Measurements from ENCODE around the gene ZNF609.
"Not testable (repeated sequence)": the region's sequence is repeated elsewhere in the genome, so short reads cannot be mapped to it uniquely, and the experiment has no call there.

The ZNF609 gene

DNA sequence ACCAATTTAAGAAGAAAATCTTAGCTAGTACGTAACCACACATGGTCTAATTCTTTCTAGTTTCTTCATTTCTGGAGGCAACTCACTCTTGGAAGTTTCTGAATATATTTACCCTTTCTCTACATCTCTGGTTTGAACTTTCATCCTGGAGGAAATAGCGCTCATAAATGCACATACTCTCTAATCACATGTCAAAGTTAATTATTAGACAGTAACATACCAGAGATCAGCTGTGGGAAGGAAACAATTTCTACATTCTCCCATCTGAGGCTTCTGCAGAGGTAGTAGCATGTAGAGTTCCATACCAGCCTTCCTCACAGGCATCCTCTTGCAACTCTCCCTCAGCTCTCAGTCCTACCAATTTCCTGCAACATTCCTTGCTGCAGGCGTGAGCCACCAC is 182.5 kb downstream of the ZNF609 start:
- no peak overlapping the region for H3K4me3 ChIP-seq (replicated peaks; ENCODE audit: low read depth, low read length)
- TF ChIP-seq, protein P1, sequence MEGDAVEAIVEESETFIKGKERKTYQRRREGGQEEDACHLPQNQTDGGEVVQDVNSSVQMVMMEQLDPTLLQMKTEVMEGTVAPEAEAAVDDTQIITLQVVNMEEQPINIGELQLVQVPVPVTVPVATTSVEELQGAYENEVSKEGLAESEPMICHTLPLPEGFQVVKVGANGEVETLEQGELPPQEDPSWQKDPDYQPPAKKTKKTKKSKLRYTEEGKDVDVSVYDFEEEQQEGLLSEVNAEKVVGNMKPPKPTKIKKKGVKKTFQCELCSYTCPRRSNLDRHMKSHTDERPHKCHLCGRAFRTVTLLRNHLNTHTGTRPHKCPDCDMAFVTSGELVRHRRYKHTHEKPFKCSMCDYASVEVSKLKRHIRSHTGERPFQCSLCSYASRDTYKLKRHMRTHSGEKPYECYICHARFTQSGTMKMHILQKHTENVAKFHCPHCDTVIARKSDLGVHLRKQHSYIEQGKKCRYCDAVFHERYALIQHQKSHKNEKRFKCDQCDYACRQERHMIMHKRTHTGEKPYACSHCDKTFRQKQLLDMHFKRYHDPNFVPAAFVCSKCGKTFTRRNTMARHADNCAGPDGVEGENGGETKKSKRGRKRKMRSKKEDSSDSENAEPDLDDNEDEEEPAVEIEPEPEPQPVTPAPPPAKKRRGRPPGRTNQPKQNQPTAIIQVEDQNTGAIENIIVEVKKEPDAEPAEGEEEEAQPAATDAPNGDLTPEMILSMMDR (IDR thresholded peaks at IDR 0.05; ENCODE audit: low read depth, low read length, missing control alignments), result no peak
- DNase-seq (ENCODE audit: extremely low read depth, low read depth), result no peak

DNA sequence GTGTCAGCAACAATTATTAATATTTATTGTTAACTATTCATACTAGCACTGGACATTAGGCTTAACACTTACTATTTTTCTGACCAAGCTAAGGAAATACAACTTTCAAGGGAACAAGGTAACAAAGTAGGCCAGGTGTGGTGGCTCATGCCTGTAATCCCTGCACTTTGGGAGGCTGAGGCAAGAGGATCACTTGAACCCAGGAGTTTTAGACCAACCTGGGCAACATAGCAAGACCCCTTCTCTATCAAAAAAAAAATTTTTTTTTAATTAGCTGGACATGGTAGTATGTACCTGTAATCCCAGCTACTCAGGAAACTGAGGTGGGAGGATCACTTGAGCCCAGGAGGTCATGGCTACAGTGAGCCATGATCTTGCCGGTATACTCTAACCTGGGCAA is 183.3 kb downstream of the ZNF609 start:
- no peak for DNase-seq (ENCODE audit: extremely low read depth, low read depth)
- no peak overlapping the region for H3K4me3 ChIP-seq (replicated peaks; ENCODE audit: low read depth, low read length)
- TF ChIP-seq, protein P1 (IDR thresholded peaks at IDR 0.05; ENCODE audit: low read depth, low read length, missing control alignments), result no peak

DNA sequence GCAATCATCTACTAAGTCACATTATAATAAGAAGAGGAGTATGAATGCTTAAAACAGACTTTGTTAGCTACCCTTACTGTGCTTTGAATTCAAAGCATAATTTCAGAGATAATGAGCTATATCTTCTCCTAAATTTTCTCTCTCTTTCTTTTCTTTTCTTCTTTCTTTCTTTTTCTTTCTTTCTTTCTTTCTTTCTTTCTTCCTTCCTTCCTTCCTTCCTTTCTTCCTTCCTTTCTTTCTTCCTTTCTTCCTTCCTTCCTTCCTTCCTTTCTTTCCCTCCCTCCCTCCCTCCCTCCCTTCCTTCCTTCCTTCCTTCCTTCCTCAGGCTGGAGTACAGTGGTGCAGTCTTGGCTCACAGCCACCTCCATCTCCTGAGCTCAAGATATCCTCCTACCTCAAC is 184.4 kb downstream of the ZNF609 start:
- not testable (repeated sequence) for DNase-seq (ENCODE audit: extremely low read depth, low read depth); H3K4me3 ChIP-seq (replicated peaks; ENCODE audit: low read depth, low read length)

DNA sequence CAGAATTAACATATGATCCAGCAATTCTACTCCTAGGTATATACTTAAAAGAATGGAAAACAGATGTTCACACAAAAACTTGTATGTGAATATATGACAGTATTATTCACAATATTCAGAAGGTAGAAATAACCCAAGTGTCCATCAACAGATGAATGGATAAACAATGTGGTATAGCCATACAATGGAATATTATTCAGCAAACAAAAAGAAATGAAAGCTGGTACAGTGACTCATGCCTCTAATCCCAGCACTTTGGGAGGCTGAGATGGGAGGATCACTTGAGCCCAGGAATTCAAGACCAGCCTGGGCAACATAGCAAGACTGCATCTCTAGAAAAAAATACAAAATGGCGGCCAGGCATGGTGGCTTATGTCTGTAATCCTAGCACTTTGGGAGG is 185.6 kb downstream of the ZNF609 start:
- DNase-seq (ENCODE audit: extremely low read depth, low read depth), result no peak
- TF ChIP-seq, protein P1 (IDR thresholded peaks at IDR 0.05; ENCODE audit: low read depth, low read length, missing control alignments), result no peak

DNA sequence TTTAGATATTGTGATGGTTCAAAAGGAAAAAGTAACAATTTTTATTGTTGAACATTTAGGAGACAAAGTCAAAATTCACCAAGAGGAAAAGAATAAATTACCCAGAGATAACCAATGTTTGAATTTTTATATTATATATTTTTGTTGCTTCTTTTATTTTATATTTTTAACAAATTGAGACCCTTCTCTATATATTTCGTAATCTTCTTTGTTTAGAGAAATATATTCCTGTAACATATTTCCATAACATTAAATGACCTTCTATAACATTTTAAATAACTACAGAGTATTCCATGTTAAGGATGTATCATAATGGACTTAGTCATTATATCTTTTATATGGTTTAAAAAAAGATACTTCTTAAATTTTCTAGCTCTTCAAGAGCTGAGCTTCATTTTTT is 187.0 kb downstream of the ZNF609 start:
- DNase-seq (ENCODE audit: extremely low read depth, low read depth), result no peak
- no peak overlapping the region for H3K4me3 ChIP-seq (replicated peaks; ENCODE audit: low read depth, low read length)
- TF ChIP-seq, protein P1 (IDR thresholded peaks at IDR 0.05; ENCODE audit: low read depth, low read length, missing control alignments), result no peak

More for the DNA sequence above, 185.6 kb downstream of the ZNF609 start:
- no peak overlapping the region for H3K4me3 ChIP-seq (replicated peaks; ENCODE audit: low read depth, low read length)

DNA sequence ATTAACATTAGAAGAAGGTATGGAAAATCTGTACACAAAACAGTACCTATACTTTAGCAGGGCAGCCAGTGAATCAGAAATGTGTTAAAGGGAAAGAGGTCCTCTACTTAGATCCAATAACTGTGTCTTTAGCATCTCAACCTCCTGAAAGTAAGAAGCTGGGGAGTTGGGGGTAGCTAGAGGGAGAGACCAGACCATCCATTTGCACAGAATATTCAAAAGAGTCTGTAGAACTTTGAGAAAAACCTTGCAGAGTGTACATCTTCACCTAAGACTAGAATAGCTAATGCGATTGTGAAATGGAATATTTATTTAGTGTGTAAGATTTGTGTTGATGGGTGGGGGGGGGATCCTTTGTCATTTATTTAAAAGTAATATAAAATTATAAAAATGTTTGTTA is 190.2 kb downstream of the ZNF609 start:
- DNase-seq (ENCODE audit: extremely low read depth, low read depth), result no peak
- TF ChIP-seq, protein P1 (IDR thresholded peaks at IDR 0.05; ENCODE audit: low read depth, low read length, missing control alignments), result no peak
- no peak overlapping the region for H3K4me3 ChIP-seq (replicated peaks; ENCODE audit: low read depth, low read length)

DNA sequence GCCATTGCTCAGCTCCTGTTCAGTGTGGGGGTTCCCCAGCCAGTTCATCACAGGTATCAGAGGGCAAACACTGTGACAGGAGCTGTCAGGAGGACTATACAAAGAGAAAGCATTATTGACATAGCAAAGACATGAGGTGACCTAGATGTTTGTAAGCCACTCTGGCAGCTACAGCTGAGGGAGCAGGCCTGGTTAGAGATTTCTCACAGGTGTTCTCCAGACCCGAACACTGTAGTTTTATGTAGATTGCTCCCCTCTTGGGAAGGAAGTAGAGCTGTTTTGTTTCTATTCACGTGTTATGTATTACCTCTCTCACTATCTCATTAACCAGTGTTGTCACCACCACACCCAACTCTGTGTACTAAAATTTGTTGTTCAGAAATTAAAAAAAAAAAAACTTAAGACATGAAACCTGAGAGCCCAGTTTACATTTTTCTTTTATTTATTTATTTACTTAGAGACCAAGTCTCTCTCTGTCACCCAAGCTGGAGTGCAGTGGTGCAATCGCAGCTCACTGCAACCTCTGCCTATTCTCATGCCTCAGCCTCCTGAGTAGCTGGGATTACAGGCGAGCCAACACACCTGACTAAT is 191.3 kb downstream of the ZNF609 start:
- DNase-seq (ENCODE audit: extremely low read depth, low read depth), result no peak

More for the DNA sequence above, 191.3 kb downstream of the ZNF609 start:
- H3K4me3 ChIP-seq (replicated peaks; ENCODE audit: low read depth, low read length), result no peak overlapping the region
- TF ChIP-seq, protein P1 (IDR thresholded peaks at IDR 0.05; ENCODE audit: low read depth, low read length, missing control alignments), result no peak

Data from HFF-Myc (cell line).